Stimulated activated CD8-positive, alpha-beta memory T cell treated with anti-CD3 and anti-CD28 coated beads, Interleukin-2, amount 100 ng/mL, for 1 hour (primary cell): ENCODE data around the gene PDE8A.

Experiments
- DNase-seq, 2 donors: peaks; one replicate each; pipeline ENCODE4 v3.0.0-alpha.2; 2020; ENCODE audit warnings: low read depth in 2 of 2

The PDE8A gene, protein sequence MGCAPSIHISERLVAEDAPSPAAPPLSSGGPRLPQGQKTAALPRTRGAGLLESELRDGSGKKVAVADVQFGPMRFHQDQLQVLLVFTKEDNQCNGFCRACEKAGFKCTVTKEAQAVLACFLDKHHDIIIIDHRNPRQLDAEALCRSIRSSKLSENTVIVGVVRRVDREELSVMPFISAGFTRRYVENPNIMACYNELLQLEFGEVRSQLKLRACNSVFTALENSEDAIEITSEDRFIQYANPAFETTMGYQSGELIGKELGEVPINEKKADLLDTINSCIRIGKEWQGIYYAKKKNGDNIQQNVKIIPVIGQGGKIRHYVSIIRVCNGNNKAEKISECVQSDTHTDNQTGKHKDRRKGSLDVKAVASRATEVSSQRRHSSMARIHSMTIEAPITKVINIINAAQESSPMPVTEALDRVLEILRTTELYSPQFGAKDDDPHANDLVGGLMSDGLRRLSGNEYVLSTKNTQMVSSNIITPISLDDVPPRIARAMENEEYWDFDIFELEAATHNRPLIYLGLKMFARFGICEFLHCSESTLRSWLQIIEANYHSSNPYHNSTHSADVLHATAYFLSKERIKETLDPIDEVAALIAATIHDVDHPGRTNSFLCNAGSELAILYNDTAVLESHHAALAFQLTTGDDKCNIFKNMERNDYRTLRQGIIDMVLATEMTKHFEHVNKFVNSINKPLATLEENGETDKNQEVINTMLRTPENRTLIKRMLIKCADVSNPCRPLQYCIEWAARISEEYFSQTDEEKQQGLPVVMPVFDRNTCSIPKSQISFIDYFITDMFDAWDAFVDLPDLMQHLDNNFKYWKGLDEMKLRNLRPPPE

DNA sequence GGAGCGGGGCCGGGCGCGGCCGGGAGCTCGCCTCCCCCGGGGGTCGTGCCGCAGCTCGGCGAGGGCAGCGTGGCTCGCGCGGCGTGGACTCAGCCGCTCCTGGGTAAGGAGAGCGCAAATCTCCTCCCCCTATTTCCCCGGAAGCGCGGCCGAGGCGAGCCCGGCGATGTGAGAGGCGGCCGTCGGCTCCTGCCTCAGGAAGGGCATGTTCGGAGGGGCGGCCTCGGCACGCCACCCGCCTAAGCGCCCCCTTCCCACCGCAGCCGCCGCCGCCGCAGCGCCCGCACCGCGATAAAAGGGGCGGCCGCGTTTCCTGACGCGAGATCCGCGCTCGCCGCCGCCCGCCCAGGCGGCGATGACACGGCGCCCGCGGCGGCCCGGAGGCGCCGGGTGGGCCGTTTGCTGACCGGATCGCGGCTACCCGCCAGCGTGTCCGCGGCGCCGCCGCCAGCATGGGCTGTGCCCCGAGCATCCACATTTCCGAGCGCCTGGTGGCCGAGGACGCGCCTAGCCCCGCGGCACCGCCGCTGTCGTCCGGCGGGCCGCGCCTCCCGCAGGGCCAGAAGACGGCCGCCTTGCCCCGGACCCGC lies at the start of gene PDE8A:
TSS of gene PDE8A (plus strand) at position 146 of the 590 bp plus-strand sequence. CDS start at position 453, 307 bp downstream.
- peak; percentile 16 to 30 for DNase-seq

DNA sequence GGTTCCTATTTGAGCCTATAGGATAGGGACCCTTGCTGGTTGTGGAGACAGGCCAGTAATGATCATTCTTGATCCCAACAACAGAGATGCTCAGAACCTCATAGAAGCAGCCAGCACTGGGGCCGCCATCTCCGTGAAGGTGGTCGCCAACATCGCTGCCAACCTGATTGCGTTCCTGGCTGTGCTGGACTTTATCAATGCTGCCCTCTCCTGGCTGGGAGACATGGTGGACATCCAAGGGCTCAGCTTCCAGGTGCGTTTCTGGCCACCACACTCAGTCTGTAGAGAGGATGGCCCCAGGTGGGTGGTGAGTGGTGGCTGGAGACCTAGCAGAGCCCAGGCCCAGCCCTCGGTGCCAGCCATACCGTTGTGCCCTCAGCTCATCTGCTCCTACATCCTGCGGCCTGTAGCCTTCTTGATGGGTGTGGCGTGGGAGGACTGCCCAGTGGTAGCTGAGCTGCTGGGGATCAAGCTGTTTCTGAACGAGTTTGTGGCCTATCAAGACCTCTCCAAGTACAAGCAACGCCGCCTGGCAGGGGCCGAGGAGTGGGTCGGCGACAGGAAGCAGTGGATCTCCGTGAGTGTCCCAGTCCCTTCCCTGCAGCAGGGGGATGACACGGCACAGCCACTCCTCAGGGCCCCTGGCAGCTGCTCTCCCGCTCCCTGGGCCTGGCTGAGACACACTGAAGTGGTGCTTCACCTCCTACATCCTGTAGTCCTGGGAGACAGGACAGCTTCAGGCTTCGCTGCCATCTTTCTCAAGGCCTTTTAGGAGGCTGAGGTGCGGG lies 46.5 kb upstream of the PDE8A start:
- DNase-seq: no peak

DNA sequence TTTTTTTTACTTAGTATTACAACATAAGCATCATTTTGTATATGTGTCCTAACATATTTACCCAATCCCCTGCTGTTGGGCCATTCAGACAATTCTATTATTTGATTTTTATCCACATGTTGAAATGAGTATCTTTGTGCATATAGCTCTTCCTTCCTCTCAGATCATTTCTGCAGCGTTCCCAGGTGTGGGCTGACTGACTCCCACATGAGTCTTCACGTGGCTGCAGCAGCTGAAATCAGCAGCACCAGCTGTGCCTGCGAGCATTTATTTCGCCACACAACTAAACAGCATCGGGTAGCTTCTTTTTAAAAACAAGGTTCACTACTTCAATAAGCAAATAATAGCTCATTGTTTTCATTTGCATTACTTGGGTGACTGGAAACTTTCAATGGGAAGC lies 44.5 kb upstream of the PDE8A start:
- DNase-seq: no peak

DNA sequence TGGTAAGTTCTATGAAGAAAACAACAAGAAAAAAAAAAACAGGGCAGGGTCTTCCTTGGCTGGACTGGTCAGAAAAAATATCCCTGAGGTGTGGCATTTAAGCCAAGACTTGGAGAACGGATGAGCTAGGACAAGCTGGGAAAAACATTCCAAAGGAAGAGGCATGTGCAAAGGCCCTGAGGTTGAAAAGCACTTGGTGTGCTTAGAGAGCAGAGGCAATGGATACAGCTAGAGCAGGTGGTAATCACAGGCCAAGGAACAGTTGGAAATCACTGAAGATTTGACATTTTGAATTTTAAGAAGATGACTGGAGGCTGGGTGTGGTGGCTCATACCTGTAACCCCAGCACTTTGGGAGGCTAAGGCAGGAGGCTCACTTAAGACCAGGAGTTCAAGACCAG lies 42.9 kb upstream of the PDE8A start:
- no peak for DNase-seq

DNA sequence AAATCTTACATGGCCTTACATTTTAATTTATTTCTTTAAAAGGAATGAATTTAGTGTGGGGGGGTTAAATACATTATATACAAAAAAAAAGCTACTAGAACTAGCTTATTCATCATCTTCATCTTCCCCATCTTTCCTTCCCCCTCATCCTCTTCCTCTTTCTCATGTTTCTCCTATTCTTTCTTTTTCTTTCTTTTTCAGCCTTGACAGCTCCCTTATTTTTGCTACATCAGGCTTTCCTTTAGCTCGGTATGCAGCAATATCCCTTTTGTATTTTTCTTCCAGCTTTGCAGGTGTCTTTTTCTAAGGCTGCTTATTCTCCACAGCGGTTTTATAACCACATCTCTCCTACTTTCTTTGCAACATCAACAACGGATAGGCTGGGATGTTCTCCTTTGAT lies 41.3 kb upstream of the PDE8A start:
- DNase-seq: no peak

DNA sequence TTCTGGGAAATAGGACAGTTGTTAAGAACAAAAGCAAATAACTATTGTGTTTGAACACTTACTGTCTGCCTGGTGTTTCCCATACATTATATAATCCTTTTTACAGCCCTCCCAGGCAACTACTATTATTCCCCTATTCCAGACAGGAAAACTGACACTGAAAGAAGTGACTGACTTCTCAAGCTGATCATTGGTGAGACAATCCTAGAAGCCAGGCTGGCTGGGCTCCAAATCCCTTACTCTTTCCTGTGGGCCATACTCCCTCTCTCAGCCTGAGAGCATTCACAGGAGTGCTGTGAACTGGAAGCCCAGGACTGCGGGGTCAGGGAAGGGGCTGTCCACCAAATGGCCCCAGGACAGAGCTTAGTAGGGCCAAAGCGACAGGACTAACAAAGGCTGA lies 39.2 kb upstream of the PDE8A start:
- DNase-seq: no peak

DNA sequence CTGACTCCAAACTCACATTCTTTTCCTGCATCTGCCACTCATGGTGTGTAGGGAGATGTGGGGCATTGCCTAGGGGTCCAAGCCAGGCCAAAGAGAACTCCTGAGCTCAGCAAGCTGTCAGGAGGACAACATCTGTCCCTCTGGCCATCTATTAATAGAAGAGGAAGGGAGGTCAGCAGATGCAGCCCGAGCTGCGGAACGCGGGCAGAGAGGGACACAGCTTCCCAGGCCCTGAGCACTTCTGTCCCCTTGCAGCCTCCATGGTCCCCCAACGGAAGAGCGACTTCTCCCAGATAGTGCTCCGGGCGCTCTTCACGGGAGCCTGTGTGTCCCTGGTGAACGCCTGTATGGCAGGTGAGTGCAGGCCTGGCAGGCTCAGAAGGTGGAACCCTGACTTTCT lies 37.3 kb upstream of the PDE8A start:
- DNase-seq: no peak

DNA sequence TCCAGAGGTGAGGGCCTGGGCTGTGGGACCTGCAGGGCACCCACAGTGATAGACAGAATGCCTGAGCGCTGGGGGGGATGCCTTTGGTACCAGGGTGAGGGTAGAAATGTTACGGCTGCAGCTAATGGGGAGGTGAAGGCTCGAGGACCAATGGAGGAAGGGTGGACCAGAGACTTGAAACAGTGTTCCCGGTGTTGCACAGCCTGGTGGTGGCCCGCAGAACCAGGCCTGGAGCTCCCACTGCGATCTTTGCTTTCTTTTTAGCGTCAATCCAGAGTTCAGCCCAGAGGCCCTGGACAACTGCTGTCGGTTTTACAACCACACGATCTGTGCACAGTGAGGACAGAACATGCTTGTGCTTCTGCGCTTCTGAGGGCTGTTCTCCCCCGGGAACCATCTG lies 36.8 kb upstream of the PDE8A start:
- DNase-seq: no peak

DNA sequence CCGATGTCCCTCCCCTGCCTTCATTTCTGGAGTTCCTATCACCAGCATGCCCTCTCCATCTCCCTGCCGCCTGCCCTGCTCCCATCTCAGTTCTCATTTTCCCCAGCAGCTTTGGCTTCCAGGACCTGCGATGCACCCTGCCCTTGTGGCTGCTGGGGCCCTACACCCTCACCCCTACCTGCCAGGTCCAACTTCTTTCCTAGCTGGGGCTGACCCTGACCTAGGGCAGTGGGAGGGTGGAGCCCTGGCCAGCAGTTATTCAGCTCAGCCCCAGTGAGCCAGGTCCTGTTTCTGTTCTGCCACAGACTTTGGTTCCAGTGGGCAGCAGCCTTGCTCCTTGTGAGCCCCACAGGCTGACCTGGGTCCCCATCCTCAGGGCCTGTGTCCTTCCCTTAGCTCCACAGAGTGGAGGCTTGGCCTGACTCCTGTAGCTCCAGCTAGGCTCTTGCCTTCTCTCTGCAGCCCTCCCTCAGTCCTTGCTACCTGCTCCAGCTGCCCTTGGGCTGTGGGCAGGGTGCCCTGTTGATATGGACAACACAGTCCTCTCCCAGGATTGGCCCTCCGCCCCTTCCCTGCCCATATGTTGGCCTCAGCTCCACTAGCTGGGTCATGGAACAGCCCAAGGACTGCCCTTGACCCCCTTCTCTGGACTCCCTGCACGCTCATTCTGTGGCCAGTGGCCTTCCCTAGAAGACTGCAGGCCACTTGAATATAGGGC lies 34.7 kb upstream of the PDE8A start:
- no peak for DNase-seq

DNA sequence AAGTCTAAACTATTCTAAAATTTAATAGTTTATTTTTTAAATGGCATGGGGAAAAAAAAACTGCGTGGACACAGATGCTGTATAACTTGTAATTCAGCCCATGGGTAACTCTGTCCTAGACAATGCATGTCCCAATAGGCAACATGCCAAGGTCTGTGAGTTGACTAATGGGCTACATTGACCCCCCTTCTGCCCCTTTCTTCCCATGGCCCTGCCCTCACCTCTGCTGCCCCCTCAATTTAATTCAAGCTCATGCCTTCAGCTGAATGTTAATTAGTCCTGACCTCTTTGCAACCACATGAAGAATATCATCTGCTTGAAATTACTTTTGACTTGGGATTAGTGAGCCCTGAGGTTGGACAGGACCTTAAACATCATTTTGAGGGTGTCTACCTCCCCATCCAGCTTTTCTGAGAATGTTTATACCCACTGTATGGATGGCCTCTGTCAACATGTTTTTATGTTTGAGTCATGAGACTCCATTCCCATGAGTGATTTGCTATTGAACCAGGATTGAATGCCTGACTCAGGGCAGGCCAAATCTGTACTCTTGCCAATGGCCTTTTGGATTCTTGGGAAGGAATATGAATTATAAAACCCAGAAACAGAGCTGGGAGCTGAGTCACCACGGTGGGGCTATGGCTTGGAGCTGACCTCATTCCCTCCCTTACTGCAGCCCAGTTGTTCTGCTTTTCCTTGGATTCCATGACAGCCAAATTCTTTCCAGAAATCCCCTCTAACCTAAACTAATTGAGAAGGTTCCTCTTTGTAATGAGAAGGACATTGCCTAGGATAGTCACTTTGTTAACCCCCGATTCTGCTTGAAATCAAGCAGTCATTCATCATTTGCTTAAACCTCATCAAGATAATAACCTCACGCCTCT lies 33.5 kb upstream of the PDE8A start:
- DNase-seq: no peak

DNA sequence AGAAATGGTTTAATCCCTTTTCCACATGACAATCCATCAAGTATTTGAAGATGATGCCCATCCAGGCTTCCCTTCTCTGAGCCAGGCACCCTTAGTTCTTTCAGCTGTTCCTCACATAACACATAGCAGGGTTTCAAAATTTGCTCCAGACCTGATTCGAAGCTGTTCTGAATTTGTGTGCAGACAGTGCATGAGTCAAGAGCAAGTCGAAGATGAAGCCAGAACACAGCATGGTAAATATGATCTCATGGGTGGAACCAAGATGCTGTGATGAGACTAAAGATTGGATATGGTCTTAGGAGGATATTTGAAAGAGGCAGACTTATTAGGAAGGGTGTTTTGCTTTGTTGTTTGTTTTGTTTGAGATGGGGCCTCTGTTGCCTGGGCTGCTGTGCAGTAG lies 32.6 kb upstream of the PDE8A start:
- DNase-seq: no peak

DNA sequence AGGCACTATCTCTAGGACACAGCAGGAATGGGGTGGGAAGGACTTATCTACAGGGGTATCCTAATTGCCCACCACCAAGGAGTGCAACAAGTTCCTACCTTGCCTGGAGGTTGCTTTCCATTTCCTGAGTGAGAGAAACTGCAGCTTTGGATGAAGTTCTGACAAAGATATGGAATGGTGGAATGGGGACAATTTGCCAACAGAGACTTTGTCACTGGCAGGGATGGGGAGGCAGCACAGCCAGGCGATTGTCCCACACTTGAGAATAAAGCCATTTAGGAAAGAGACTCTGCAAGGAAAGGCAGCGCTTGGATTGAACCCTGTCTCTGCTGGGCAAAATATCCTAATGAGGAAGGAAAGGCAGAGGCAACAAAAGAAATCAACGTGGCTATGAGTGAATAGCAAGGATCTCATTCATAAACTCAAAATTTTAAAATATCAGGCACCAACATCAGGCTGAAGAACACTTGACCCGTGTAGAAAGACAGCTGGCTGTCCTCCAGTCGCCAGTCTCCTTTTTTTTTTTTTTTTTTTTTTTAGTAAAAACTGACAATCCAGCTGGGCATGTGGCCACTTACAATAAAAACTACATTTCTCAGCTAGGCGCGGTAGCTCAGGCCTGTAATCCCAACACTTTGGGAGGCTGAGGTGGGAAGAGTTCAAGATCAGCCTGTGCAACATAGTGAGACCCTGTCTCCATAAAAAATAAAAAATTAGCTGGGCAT lies 31.6 kb upstream of the PDE8A start:
- DNase-seq: no peak

DNA sequence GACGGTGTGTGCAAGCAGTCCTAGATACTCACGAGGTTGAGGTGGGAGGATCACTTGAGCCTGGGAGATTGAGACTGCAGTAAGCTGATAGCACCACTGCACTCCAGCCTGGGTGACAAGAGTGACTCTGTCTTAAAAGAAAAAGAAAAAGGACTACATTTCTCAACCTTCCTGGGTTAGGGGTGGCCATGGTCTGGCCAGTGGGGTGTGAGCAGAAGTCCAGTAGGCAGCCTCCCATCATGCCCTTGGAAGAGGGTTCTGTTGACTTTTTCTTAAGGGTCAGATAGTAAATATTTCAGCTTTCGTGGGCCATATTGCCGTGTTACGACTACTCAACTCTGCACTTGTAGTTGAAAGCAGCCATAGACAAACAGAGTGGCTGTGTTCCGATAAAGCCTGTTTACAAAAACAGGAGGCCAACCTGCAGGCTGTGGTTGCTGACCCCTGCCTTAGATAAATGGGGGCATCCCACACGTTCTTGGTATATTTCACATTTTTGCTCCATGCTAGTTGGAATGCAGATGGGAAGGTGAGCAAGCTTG lies 31.0 kb upstream of the PDE8A start:
- DNase-seq: no peak

DNA sequence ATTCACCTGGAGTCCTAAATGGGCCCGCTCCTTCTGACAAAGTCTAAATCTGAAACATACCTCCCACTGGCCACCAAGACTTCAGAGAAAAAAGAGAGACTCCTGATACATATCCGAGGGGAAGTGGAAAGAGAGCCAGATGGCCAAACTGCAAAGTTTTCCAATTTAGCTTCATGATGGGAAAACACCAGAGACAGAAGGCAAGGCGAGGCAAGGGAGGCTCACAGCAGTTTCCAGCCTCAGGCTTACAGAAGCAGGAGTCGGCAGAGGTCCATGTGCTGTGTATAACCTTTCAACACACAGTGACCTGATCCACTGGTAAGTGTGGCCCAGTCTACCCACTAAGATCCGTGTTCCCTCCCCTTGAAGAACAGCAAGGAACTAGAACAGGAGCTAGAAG lies 29.9 kb upstream of the PDE8A start:
- DNase-seq: no peak

DNA sequence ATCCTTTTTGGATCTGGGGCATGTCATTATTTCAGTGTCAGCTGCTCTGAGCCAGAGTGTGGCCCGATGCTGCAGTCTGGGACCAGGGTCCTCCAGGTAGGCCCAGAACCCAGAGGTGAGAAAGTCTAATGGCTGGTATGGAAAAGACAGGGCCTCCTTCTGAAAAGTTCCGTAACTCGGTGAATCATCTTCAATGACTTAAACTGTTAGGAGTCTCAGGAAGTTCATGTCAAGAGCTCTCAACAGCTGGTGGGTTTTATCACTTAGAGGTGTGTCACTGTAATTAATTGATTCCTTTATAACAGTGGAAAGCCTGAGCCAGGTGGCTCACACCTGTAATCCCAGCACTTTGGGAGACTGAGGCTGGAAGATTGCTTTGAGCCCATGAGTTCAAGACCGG lies 28.5 kb upstream of the PDE8A start:
- no peak for DNase-seq

DNA sequence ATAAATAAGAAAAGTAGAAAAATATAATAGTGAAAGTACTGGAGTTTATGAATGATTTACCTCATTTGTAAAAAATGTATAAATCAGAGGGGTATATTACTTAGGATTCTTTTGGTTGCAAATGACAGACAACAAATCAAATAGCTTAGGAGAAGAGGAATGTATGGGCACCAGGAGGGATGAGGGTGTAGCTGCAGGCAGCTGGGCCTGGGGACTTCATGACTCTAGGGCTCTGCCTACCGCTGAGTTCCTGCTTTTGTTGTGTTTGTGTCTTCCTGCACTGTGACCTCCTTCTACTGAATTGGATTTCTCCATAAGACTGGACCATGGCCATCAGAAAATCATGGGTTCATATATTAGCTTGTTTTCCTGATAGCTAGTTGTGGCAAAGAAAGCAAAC lies 27.9 kb upstream of the PDE8A start:
- no peak for DNase-seq

DNA sequence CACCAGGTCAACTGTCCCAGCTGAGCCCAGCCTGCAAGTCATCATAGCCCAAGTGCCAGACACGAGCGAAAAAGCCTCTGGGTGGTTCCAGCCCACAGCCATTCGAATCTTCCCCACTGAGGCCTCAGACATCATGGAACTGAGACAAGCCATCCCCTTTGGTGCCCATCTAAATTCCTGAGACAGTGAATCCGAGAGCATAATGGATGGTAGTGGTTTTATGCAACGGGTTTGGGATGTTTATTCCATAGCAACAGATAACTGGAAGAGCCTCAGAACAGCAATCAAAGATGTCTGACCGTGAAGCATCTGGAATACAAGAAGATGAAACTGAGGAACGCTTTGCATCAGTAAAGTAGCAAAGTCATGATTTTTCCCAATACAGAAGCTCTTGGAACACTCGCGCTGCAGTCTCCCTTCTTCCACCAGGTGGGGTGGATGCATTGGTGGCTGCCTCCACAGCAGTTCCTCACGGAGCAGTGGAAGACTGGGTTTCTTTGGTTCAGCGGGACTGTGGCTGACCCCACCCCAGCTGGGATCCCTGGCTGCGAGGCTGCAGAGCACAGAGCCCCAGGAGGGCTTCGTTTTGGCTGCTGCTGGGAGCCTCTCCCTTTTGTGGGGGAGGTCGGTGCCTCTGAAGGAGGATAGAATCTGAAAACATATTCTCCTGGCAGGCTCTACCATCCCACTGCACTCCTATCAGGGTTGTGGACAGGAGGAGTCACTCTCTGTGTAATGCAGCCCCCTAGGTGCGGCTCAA lies 26.4 kb upstream of the PDE8A start:
- DNase-seq: peak in 1 of 2 donors; percentile 18

DNA sequence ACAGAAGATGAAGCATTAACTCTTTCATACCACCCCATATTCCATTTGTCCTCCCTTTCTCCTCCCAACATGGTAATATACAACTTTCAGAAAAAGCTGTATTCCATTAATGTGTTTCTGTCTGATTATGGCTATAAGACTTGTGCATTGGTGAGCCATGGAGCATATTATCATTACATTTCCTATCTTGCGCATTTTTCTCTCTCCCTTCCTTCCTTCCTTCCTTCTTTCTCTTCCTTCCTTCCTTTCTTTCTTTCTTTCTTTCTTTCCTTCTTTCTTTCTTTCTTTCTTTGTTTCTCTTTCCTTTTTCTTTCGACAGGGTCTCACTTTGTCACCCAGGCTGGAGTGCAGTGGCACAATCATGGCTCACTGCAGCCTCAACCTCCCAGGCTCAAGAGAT lies 25.5 kb upstream of the PDE8A start:
- no peak for DNase-seq
